ENCODE data around the gene KCNMA1.

Gene KCNMA1

DNA sequence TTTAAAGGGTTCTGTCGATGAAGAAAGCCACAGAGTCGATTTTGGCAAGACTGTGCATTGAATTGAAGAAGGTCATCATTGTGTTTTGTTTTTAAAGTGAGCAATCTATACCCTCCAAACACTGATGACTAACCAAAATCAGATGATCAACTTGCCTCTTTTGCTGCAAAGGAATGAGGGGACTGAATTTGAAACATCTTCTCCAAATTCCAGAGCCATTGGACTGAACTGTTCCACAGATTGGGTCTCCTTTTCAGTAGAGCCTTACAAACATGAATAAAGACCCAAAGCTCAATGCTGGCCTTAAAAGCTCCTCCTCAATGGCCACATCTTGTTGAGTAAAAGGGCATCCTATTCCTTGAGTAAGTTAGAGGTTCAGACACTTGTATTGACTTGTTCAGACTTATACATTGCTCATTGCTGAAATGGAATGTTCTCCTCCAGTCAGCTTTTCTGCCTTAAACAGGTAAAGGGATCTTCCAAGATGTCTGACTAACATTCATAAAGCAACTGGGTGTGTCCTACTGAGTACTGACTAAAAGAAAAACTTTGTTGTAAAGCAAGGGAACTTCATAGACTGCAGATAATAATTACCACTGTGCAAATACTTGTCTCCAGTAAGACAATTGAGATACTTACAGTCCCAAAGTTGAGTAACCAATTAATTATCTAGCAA is 630.6 kb downstream of the KCNMA1 start:
- DNase-seq (ENCODE audit: low read depth): no peak
- TF ChIP-seq, protein P1, sequence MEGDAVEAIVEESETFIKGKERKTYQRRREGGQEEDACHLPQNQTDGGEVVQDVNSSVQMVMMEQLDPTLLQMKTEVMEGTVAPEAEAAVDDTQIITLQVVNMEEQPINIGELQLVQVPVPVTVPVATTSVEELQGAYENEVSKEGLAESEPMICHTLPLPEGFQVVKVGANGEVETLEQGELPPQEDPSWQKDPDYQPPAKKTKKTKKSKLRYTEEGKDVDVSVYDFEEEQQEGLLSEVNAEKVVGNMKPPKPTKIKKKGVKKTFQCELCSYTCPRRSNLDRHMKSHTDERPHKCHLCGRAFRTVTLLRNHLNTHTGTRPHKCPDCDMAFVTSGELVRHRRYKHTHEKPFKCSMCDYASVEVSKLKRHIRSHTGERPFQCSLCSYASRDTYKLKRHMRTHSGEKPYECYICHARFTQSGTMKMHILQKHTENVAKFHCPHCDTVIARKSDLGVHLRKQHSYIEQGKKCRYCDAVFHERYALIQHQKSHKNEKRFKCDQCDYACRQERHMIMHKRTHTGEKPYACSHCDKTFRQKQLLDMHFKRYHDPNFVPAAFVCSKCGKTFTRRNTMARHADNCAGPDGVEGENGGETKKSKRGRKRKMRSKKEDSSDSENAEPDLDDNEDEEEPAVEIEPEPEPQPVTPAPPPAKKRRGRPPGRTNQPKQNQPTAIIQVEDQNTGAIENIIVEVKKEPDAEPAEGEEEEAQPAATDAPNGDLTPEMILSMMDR (IDR thresholded peaks at IDR 0.05; ENCODE audit: control insufficient read depth, extremely low read depth, insufficient read depth): no peak
- H3K4me3 ChIP-seq (ENCODE audit: low read depth, low read length): no peak overlapping the region

DNA sequence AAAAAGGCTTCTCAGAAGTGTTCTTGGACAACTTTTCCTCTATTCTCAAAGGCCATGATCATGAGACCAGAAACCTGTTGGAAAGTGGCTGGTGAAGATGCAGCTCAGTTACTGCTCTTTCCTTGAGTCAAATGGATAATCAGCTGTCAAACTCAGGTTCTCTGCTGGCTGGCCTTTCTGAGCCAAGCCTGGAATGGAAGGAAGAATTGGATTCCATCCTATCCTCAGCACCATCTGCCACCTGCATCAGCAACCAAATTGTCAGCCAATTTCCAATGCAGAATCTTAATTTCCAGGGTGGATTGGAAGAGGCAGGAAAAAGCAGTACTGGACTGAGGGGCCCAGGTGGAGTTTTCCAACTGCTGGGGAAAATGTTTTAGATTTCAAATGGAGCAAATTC is 631.7 kb downstream of the KCNMA1 start:
- no peak for DNase-seq (ENCODE audit: low read depth)
- TF ChIP-seq, protein P1 (IDR thresholded peaks at IDR 0.05; ENCODE audit: control insufficient read depth, extremely low read depth, insufficient read depth): no peak
- H3K4me3 ChIP-seq (ENCODE audit: low read depth, low read length): no peak overlapping the region

DNA sequence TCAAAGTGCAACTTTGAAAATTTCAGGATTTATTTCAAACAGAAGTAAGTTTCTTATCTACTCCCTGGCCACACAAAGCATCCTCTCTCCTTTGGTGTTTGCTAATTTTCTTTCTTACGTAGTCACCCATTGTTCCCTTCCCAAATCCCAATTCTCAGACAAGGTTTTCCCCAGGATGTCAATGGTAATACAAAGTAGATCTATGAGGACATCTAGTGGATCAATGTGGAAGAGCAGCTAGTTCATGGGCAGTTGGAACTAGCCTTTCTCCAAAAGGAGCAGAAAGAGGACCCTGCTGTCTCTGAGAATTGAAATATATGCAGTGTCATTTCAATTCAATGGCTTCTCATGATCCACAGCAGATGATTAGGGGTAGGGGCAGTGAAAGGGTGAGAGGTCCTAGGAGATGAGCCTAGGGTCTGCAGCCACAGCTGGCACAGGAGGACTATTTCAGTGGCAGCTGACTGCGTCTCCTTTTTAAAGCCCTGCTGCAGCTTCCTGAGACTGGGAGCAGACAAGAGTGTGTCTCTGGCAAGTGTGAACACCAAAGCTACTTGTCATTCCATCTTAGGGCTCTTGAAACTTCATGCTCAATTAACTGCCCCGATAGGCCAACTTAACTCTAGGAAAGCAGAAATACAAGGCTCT is 632.6 kb downstream of the KCNMA1 start:
- TF ChIP-seq, protein P1 (IDR thresholded peaks at IDR 0.05; ENCODE audit: control insufficient read depth, extremely low read depth, insufficient read depth): peak; percentile 79
- peak; percentile 10 for DNase-seq (ENCODE audit: low read depth)
- H3K4me3 ChIP-seq (ENCODE audit: low read depth, low read length): no peak overlapping the region

DNA sequence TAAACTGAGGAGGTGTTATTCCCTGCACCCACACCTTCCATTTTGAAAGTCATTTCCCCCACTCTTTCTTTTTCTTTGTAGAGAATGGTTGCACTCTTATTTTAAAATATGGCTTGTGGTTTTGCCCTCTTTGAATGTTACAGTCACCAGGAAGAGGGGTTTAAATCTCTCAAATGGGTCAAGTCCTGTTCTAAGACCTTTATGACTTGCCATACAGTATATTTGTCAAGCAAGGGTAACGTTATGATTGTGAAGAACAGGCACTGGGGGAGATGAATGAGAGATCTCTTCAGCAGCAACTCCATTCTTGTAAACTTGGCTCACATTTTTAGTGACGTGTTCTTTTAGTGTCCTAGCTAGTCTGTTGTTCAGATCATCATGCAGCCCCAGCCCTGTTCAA is 634.7 kb downstream of the KCNMA1 start:
- H3K4me3 ChIP-seq (ENCODE audit: low read depth, low read length): no peak overlapping the region
- TF ChIP-seq, protein P1 (IDR thresholded peaks at IDR 0.05; ENCODE audit: control insufficient read depth, extremely low read depth, insufficient read depth): no peak
- no peak for DNase-seq (ENCODE audit: low read depth)

DNA sequence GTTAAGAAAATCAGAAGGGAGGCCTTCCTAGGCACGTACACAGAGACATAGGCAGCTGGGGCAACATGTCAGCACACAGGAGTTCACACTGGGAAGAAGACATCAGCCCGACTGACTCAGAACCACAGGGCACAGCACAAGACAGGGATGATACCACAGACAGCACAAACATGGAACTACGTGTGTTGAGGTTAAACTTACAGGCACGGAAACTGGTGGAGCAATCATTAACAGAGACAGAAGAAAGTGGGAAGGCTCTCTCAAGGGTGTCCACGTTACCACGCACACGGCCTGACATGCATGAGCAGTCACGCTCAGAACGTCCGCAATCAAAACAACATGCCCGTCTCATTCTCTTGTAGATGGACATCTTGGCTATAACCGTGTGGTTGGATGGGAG is 636.4 kb downstream of the KCNMA1 start:
- DNase-seq (ENCODE audit: low read depth): no peak
- H3K4me3 ChIP-seq (ENCODE audit: low read depth, low read length): no peak overlapping the region
- TF ChIP-seq, protein P1 (IDR thresholded peaks at IDR 0.05; ENCODE audit: control insufficient read depth, extremely low read depth, insufficient read depth): no peak

DNA sequence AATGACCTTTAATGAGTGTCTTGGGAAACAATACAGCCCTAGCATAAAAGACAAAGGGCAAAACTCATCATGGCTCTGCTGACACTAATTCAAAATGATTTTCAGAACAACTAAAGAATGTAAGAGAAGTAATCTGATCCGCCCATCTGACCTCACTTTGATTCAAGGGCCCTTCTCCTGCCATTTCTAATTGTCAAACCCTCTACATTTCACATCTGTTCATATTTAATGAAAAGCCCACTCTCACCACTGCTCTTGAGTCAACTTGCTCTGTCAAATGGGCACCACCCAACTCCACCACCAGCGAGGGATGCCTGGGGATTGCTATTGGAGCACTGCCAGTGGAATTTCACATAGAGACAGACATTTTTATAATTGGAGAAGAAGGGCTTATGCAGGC is 639.2 kb downstream of the KCNMA1 start:
- no peak overlapping the region for H3K4me3 ChIP-seq (ENCODE audit: low read depth, low read length)
- TF ChIP-seq, protein P1 (IDR thresholded peaks at IDR 0.05; ENCODE audit: control insufficient read depth, extremely low read depth, insufficient read depth): no peak
- DNase-seq (ENCODE audit: low read depth): no peak

All from LNCaP clone FGC (cell line).